A673 (cell line): ENCODE measurements around the gene RAB21. TPM values are rescaled to one million over a fixed set of nuclear protein-coding genes. Genes with fewer than 3 reads are reported as not detected.

Experiments used
- BruUV-seq: library from RNA; stranded (reverse); fragments of 400-500 nt; replicated peaks from 2 replicates; lab custom pipeline; 2021; lab: Mats Ljungman, UMichigan
- CTCF ChIA-PET: fragments of 300-600 bp; sonication (Branson Sonifier 250); formaldehyde crosslinking; loops from one replicate; lab custom pipeline; 2022; ENCODE audit warnings: antibody characterized with exemption; lab: Charles Lee
- POLR2A ChIA-PET: fragments of 300-600 bp; sonication (Branson Sonifier 250); formaldehyde crosslinking; loops from one replicate; lab custom pipeline; 2022; ENCODE audit warnings: antibody characterized with exemption; ENCODE audit not compliant: low non-redundant PET; lab: Charles Lee
- DNase-seq: peaks from one replicate; pipeline ENCODE4 v3.0.0-alpha.2; 2015; ENCODE audit warnings: low spot score
- H3K27ac ChIP-seq: fragments of 200-600 bp; sonication (generic); 2 replicates; pipeline ENCODE4 v1.5.1; 2016; ENCODE audit warnings: mixed run types, low read depth, mild to moderate bottlenecking, mixed read lengths, antibody characterized with exemption, low read length; ENCODE audit not compliant: poor library complexity, severe bottlenecking
- H3K27me3 ChIP-seq: fragments of 200-600 bp; sonication (generic); replicated peaks from 2 replicates; pipeline ENCODE4 v1.6.1; 2017; ENCODE audit warnings: mixed run types, low read depth, mild to moderate bottlenecking, mixed read lengths, antibody characterized with exemption, low read length; ENCODE audit not compliant: insufficient read depth, poor library complexity
- H3K36me3 ChIP-seq: fragments of 200-600 bp; sonication (generic); 2 replicates; pipeline ENCODE4 v1.6.1; 2016; ENCODE audit warnings: mixed run types, mild to moderate bottlenecking, mixed read lengths, antibody characterized with exemption, low read length; ENCODE audit not compliant: insufficient read depth, poor library complexity, severe bottlenecking
- H3K4me1 ChIP-seq: fragments of 200-600 bp; sonication (generic); 2 replicates; pipeline ENCODE4 v1.6.1; 2017; ENCODE audit warnings: mixed run types, mild to moderate bottlenecking, mixed read lengths, antibody characterized with exemption, low read length; ENCODE audit not compliant: insufficient read depth, poor library complexity, severe bottlenecking
- H3K4me3 ChIP-seq: fragments of 200-600 bp; sonication (generic); 2 replicates; pipeline ENCODE4 v1.5.1; 2016; ENCODE audit warnings: low read depth, mixed run types, mild to moderate bottlenecking, mixed read lengths, low read length; ENCODE audit not compliant: poor library complexity, severe bottlenecking
- H3K9me3 ChIP-seq: fragments of 200-600 bp; sonication (generic); 2 replicates; pipeline ENCODE4 v1.6.1; 2016; ENCODE audit warnings: mixed run types, low read depth, mild to moderate bottlenecking, mixed read lengths, antibody characterized with exemption, low read length; ENCODE audit not compliant: poor library complexity, severe bottlenecking
- CTCF ChIP-seq: fragments of 300-800, 200-600 bp; sonication (generic); conservative IDR thresholded peaks from 2 replicates; pipeline ENCODE4 v1.5.1; 2017; ENCODE audit warnings: low read depth, mild to moderate bottlenecking, antibody characterized with exemption, low read length, moderate library complexity, mixed read lengths
- EZH2 ChIP-seq: fragments of 200-600 bp; sonication (generic); IDR thresholded peaks from 2 replicates; pipeline ENCODE4 v1.6.1; 2017; ENCODE audit warnings: borderline replicate concordance, low read depth, mild to moderate bottlenecking, mixed read lengths, antibody characterized with exemption, low read length; ENCODE audit not compliant: poor library complexity, severe bottlenecking
- intact Hi-C: fragments of 100-400 bp; cut with micrococcal nuclease; formaldehyde crosslinking; loops from one replicate; pipeline ENCODE4 v1.10.0; 2022; ENCODE audit not compliant: unreplicated experiment
- total RNA-seq: library from RNA; stranded (reverse); gene quantifications from 2 replicates; pipeline ENCODE4 v1.2.3, GENCODE V29; 2021

The RAB21 gene
- total RNA-seq, 1 experiment from 2014 or later = 109 TPM

GRCh38 chr12:71828813-71829212 lies 74.2 kb downstream of the RAB21 start:
- intact Hi-C loops = no loop called here
- Histone ChIP-seq H3K9me3 (no peaks in the 10 kb centered on the region), H3K4me3 (no peak overlapping the region), H3K36me3 (no peaks in the 10 kb centered on the region), H3K27ac (no peak overlapping the region), H3K27me3 (no peaks in the 10 kb centered on the region), H3K4me1 (no peaks in the 10 kb centered on the region)
- TF ChIP-seq CTCF (no peak), EZH2 (no peak)
- BruUV-seq = no TSS peak
- CTCF ChIA-PET = no interaction called here
- no peak for DNase-seq
- POLR2A ChIA-PET = no interaction called here

GRCh38 chr12:71837356-71837755 lies 82.7 kb downstream of the RAB21 start:
- H3K9me3 ChIP-seq = no peaks in the 10 kb centered on the region
- DNase-seq = no peak
- H3K4me3 ChIP-seq = no peak overlapping the region
- TF ChIP-seq EZH2 (no peak), CTCF (no peak)
- H3K27me3 ChIP-seq = no peaks in the 10 kb centered on the region
- BruUV-seq = no TSS peak
- H3K36me3 ChIP-seq = no peaks in the 10 kb centered on the region
- ChIA-PET CTCF (no interaction called here), POLR2A (no interaction called here)
- H3K4me1 ChIP-seq = peaks cover 13% of the 10 kb centered on the region
- H3K27ac ChIP-seq = no peak overlapping the region
- intact Hi-C loops = no loop called here

GRCh38 chr12:71838231-71838630 lies 83.6 kb downstream of the RAB21 start:
- BruUV-seq = no TSS peak
- no peak for DNase-seq
- no peaks in the 10 kb centered on the region for H3K9me3 ChIP-seq
- H3K27ac ChIP-seq = no peak overlapping the region
- intact Hi-C loops = no loop called here
- H3K4me3 ChIP-seq = no peak overlapping the region
- H3K4me1 ChIP-seq = peaks cover 13% of the 10 kb centered on the region
- no peaks in the 10 kb centered on the region for H3K36me3 ChIP-seq
- no peak for TF ChIP-seq CTCF
- no peak for TF ChIP-seq EZH2
- H3K27me3 ChIP-seq = no peaks in the 10 kb centered on the region
- CTCF ChIA-PET = no interaction called here
- POLR2A ChIA-PET = no interaction called here
